C4-2B (cell line): ENCODE data around the gene ECPAS.
"Not testable (repeated sequence)": the region's sequence is repeated elsewhere in the genome, so short reads cannot be mapped to it uniquely, and the experiment has no call there.

Experiments
- H3K27ac ChIP-seq: fragments of 450-650 bp; 2 replicates; pipeline ENCODE4 v1.5.1; 2017
- ZFX ChIP-seq: fragments of 450-650 bp; IDR thresholded peaks from 2 replicates; pipeline ENCODE4 v1.6.1; 2017
- TF ChIP-seq, protein P1 (sequence below): fragments of 450-650 bp; conservative IDR thresholded peaks from 2 replicates; pipeline ENCODE4 v1.5.1; 2017; ENCODE audit warnings: mild to moderate bottlenecking

The ECPAS gene

GRCh38 chr9:111348821-111349271, 135.3 kb downstream of the ECPAS start:
- no peak overlapping the region for H3K27ac ChIP-seq
- no peak for TF ChIP-seq ZFX
- TF ChIP-seq, protein P1, sequence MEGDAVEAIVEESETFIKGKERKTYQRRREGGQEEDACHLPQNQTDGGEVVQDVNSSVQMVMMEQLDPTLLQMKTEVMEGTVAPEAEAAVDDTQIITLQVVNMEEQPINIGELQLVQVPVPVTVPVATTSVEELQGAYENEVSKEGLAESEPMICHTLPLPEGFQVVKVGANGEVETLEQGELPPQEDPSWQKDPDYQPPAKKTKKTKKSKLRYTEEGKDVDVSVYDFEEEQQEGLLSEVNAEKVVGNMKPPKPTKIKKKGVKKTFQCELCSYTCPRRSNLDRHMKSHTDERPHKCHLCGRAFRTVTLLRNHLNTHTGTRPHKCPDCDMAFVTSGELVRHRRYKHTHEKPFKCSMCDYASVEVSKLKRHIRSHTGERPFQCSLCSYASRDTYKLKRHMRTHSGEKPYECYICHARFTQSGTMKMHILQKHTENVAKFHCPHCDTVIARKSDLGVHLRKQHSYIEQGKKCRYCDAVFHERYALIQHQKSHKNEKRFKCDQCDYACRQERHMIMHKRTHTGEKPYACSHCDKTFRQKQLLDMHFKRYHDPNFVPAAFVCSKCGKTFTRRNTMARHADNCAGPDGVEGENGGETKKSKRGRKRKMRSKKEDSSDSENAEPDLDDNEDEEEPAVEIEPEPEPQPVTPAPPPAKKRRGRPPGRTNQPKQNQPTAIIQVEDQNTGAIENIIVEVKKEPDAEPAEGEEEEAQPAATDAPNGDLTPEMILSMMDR, result no peak

- H3K27ac ChIP-seq, result not testable (repeated sequence)
Observed at GRCh38 chr9:111334318-111334863, 149.8 kb downstream of the ECPAS start.

DNA sequence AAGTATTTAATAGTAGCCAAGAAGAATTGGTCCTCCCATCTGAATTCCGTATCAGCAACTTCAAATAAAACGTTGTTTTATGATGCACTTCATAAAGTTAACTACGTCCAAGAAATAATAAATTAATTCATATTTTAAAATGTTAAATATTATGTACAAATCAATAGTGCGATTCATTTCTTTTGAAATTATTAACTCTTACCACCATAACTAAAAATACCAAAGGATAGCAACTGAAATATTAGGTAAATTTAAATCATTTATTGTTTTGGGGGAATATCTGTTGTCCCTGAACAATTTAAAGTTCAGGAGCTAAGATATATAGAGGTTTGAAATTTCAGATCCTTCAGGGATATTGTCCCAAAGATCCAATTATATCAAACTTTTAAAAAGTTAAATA, 154.1 kb downstream of the ECPAS start, which contains the start of gene OR2K2:
Gene OR2K2, minus strand, starts transcription at position 101 of the 400 bp plus-strand sequence. CDS start 1,791 bp downstream, outside the sequence.
- H3K27ac ChIP-seq, result no peak within 1 kb of the TSS

GRCh38 chr9:111320631-111321030, 163.6 kb downstream of the ECPAS start:
- TF ChIP-seq, protein P1, result no peak
- TF ChIP-seq ZFX, result no peak
- no peak overlapping the region for H3K27ac ChIP-seq

More for the DNA sequence above, 154.1 kb downstream of the ECPAS start, which contains the start of gene OR2K2:
- TF ChIP-seq ZFX, result no peak
- TF ChIP-seq, protein P1, result no peak

DNA sequence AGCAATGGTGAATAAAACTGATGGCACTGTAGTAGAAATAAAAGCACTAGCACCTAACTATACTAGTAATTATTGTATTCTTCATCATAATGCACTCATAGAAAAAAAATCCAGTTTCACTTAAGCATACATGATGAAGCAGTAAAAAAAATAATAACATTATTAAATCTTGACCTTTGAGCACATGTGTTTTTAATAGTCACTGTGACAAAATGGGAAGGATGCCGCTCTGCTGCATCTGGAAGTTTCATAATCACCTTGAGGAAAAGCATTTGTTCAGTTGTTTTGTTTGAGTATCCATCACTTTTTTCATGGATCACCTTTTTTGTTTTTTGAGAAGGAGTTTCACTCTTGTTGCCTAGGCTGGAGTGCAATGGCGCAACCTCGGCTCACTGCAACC, 167.4 kb downstream of the ECPAS start:
- TF ChIP-seq, protein P1, result no peak
- no peak for TF ChIP-seq ZFX
- no peak overlapping the region for H3K27ac ChIP-seq
